ENCODE measurements around the gene YTHDC2.

Gene YTHDC2

GRCh38 chr5:113508756-113509155, 4.7 kb upstream of the YTHDC2 start:
- no peak overlapping the region for H3K4me3 Mint-ChIP-seq
- no peaks in the 10 kb centered on the region for H3K4me1 Mint-ChIP-seq
- no peak for DNase-seq
- no peak overlapping the region for H3K27ac Mint-ChIP-seq
- no peak for TF ChIP-seq CTCF (IDR thresholded peaks at IDR 0.05)
- no peaks in the 10 kb centered on the region for H3K36me3 Mint-ChIP-seq (ENCODE audit: low read depth)
- H3K27me3 Mint-ChIP-seq (ENCODE audit: low read depth, poor library complexity) = peaks cover 36% of the 10 kb centered on the region
- no peaks in the 10 kb centered on the region for H3K9me3 Mint-ChIP-seq

- Mint-ChIP-seq H3K27ac (no peak overlapping the region), H3K4me3 (no peak overlapping the region), H3K27me3 (ENCODE audit: low read depth, poor library complexity) (peaks cover 34% of the 10 kb centered on the region), H3K9me3 (no peaks in the 10 kb centered on the region), H3K4me1 (peaks cover 19% of the 10 kb centered on the region), H3K36me3 (ENCODE audit: low read depth) (peaks cover 8% of the 10 kb centered on the region)
- DNase-seq = no peak
- TF ChIP-seq CTCF (IDR thresholded peaks at IDR 0.05) = peak; percentile 12
These were observed 2.5 kb upstream of the YTHDC2 start for GRCh38 chr5:113510836-113511451.

GRCh38 chr5:113512341-113512740, 1.2 kb upstream of the YTHDC2 start:
- DNase-seq = no peak
- H3K9me3 Mint-ChIP-seq = no peaks in the 10 kb centered on the region
- H3K27me3 Mint-ChIP-seq (ENCODE audit: low read depth, poor library complexity) = peaks cover 22% of the 10 kb centered on the region
- TF ChIP-seq CTCF (IDR thresholded peaks at IDR 0.05) = no peak
- H3K36me3 Mint-ChIP-seq (ENCODE audit: low read depth) = peaks cover 17% of the 10 kb centered on the region
- H3K4me1 Mint-ChIP-seq = peaks cover 23% of the 10 kb centered on the region
- H3K27ac Mint-ChIP-seq = no peak overlapping the region
- H3K4me3 Mint-ChIP-seq = peak overlapping the region; percentile 11

GRCh38 chr5:113514289-113514635, 768 bp downstream of the YTHDC2 start:
- peaks cover 6% of the 10 kb centered on the region for H3K27me3 Mint-ChIP-seq (ENCODE audit: low read depth, poor library complexity)
- TF ChIP-seq CTCF (IDR thresholded peaks at IDR 0.05) = no peak
- peaks cover 23% of the 10 kb centered on the region for H3K4me1 Mint-ChIP-seq
- peak overlapping the region; percentile 97 for H3K4me3 Mint-ChIP-seq
- H3K27ac Mint-ChIP-seq = peak overlapping the region; percentile 99
- H3K36me3 Mint-ChIP-seq (ENCODE audit: low read depth) = peaks cover 32% of the 10 kb centered on the region
- DNase-seq = no peak
- no peaks in the 10 kb centered on the region for H3K9me3 Mint-ChIP-seq

- H3K9me3 Mint-ChIP-seq = no peaks in the 10 kb centered on the region
- H3K27me3 Mint-ChIP-seq (ENCODE audit: low read depth, poor library complexity) = no peaks in the 10 kb centered on the region
- no peak overlapping the region for H3K27ac Mint-ChIP-seq
- no peak for DNase-seq
- H3K36me3 Mint-ChIP-seq (ENCODE audit: low read depth) = peaks cover 53% of the 10 kb centered on the region
- TF ChIP-seq CTCF (IDR thresholded peaks at IDR 0.05) = no peak
- H3K4me1 Mint-ChIP-seq = peaks cover 23% of the 10 kb centered on the region
- H3K4me3 Mint-ChIP-seq = no peak overlapping the region
These were observed 5.4 kb downstream of the YTHDC2 start for GRCh38 chr5:113518884-113519283.

GRCh38 chr5:113519412-113519811, 5.9 kb downstream of the YTHDC2 start:
- H3K27ac Mint-ChIP-seq = peak overlapping the region; percentile 48
- no peaks in the 10 kb centered on the region for H3K27me3 Mint-ChIP-seq (ENCODE audit: low read depth, poor library complexity)
- no peaks in the 10 kb centered on the region for H3K9me3 Mint-ChIP-seq
- H3K4me3 Mint-ChIP-seq = no peak overlapping the region
- TF ChIP-seq CTCF (IDR thresholded peaks at IDR 0.05) = no peak
- H3K36me3 Mint-ChIP-seq (ENCODE audit: low read depth) = peaks cover 53% of the 10 kb centered on the region
- no peak for DNase-seq
- H3K4me1 Mint-ChIP-seq = peaks cover 19% of the 10 kb centered on the region

Measured in nephron progenitor cell (in vitro differentiated cells).